WTC11 (cell line): ENCODE results near the gene PAQR4. TPM values are rescaled to one million over a fixed set of nuclear protein-coding genes. Genes with fewer than 3 reads are reported as not detected.

ENCODE experiments used
- ATAC-seq: fragments of 200-7000 bp; cut with Tn5 transposase; 2 replicates; pipeline ENCODE4 v1.10.0; 2021; ENCODE audit warnings: mild to moderate bottlenecking, moderate library complexity
- CTCF ChIA-PET: fragments of 300-600 bp; sonication (Branson Sonifier 250); formaldehyde crosslinking; loops from one replicate; lab custom pipeline; 2021; ENCODE audit warnings: antibody characterized with exemption; lab: Charles Lee
- POLR2A ChIA-PET: fragments of 350-600 bp; sonication (Branson Sonifier 250); formaldehyde crosslinking; loops from one replicate; lab custom pipeline; 2021; ENCODE audit warnings: antibody characterized with exemption; lab: Charles Lee
- DNase-seq: peaks from one replicate; pipeline ENCODE4 v3.0.0; 2021; ENCODE audit warnings: low spot score
- H3K27ac Mint-ChIP-seq: 2 replicates; pipeline ENCODE4 v1.8.0; 2021; ENCODE audit warnings: mixed read lengths
- H3K27me3 Mint-ChIP-seq: 2 replicates; pipeline ENCODE4 v1.8.0; 2021; ENCODE audit warnings: low read depth, mild to moderate bottlenecking, moderate library complexity, mixed read lengths
- H3K36me3 Mint-ChIP-seq: 2 replicates; pipeline ENCODE4 v1.8.0; 2021; ENCODE audit warnings: mixed read lengths
- H3K4me1 Mint-ChIP-seq: 2 replicates; pipeline ENCODE4 v1.8.0; 2022; ENCODE audit warnings: mixed read lengths
- H3K4me3 Mint-ChIP-seq: 2 replicates; pipeline ENCODE4 v1.8.0; 2021; ENCODE audit warnings: mild to moderate bottlenecking, moderate library complexity, mixed read lengths
- H3K9me3 Mint-ChIP-seq: 2 replicates; pipeline ENCODE4 v1.8.0; 2021; ENCODE audit warnings: mixed read lengths
- HMGXB4 ChIP-seq: sonication (generic); formaldehyde crosslinking; IDR thresholded peaks from 2 replicates; pipeline ENCODE4 v1.8.1; 2023; ENCODE audit warnings: mild to moderate bottlenecking, moderate library complexity, missing genetic modification reagents
- JUN ChIP-seq: sonication (generic); formaldehyde crosslinking; IDR thresholded peaks from 2 replicates; pipeline ENCODE4 v1.8.0; 2023; ENCODE audit warnings: mild to moderate bottlenecking, missing genetic modification reagents
- KAT7 ChIP-seq: sonication (generic); formaldehyde crosslinking; IDR thresholded peaks from 2 replicates; pipeline ENCODE4 v1.8.1; 2023; ENCODE audit warnings: missing genetic modification reagents, mild to moderate bottlenecking, borderline replicate concordance
- MYBL2 ChIP-seq: sonication (generic); formaldehyde crosslinking; IDR thresholded peaks from 2 replicates; pipeline ENCODE4 v1.8.1; 2023; ENCODE audit warnings: mild to moderate bottlenecking, moderate library complexity, missing genetic modification reagents
- SOX15 ChIP-seq: fragments of 250-450 bp; sonication (Bioruptor Pico); IDR thresholded peaks from 2 replicates; pipeline ENCODE4 v1.9.0; 2021; ENCODE audit warnings: mild to moderate bottlenecking
- ZNF121 ChIP-seq: sonication (generic); formaldehyde crosslinking; IDR thresholded peaks from 2 replicates; pipeline ENCODE4 v1.8.0; 2023; ENCODE audit warnings: missing genetic modification reagents
- ZNF138 ChIP-seq: sonication (generic); formaldehyde crosslinking; conservative IDR thresholded peaks from 2 replicates; pipeline ENCODE4 v1.8.1; 2022; ENCODE audit warnings: mild to moderate bottlenecking, moderate library complexity, missing genetic modification reagents
- ZNF263 ChIP-seq: sonication (generic); formaldehyde crosslinking; IDR thresholded peaks from 2 replicates; pipeline ENCODE4 v1.8.1; 2022; ENCODE audit warnings: low read depth, mild to moderate bottlenecking, moderate library complexity, missing genetic modification reagents
- total RNA-seq: library from RNA; stranded (reverse); gene quantifications from 3 replicates; pipeline ENCODE4 v1.2.3, GENCODE V29; 2021
- TF ChIP-seq, protein P1 (sequence below): sonication (generic); formaldehyde crosslinking; IDR thresholded peaks from 2 replicates; pipeline ENCODE4 v1.8.0; 2023; ENCODE audit warnings: mild to moderate bottlenecking, missing genetic modification reagents
- TF ChIP-seq, protein P2 (sequence below): sonication (generic); formaldehyde crosslinking; IDR thresholded peaks from 2 replicates; pipeline ENCODE4 v1.8.0; 2022; ENCODE audit warnings: mild to moderate bottlenecking, missing genetic modification reagents

Gene PAQR4
- total RNA-seq, 1 experiment from 2014 or later, result 32.4 TPM

- peaks cover 80% of the 10 kb centered on the region for H3K4me1 Mint-ChIP-seq
- no peak for TF ChIP-seq JUN
- TF ChIP-seq ZNF121, result peak; percentile 70
Observed at GRCh38 chr16:3010510-3010909, 41.4 kb downstream of the PAQR4 start.

DNA sequence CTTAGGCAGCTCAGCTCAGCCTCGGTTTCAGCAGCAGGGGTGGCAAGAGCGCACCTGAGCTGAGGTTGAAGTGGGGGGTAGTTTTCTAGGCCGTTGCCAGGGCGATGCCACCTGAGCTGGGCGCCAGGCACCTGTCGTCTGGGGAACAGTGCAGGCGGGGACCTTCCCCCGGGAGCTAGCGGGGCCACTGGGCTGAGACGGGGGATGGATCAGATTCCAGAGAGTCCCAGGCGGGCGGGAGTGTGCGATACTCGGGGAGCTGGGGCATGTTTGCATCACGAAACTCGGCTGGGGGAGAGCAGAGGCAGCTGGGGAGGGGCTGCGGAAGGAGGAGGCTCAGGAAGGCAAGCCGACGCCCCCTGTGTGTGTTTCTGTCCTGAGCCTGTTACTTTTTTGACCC is 43.1 kb downstream of the PAQR4 start:
- CTCF ChIA-PET, result interaction anchor here (0.6 to 13.4 kb wide), 9 partner anchors 8 to 162 kb away, joined by 3 to 360 read pairs (median 7); partner anchors contain the start of genes CLDN6, HCFC1R1, PAQR4 and THOC6
- DNase-seq (peak; percentile 76), ATAC-seq (0 out of 2 replicates have a peak, but pooled peaks have one; percentile 0)
- Mint-ChIP-seq H3K4me3 (peak overlapping the region; percentile 70), H3K27me3 (peaks cover 3% of the 10 kb centered on the region; the same call in 1 of the 2 replicates), H3K36me3 (peaks cover 21% of the 10 kb centered on the region), H3K9me3 (no peaks in the 10 kb centered on the region), H3K4me1 (peaks cover 78% of the 10 kb centered on the region), H3K27ac (peak overlapping the region; percentile 69)
- TF ChIP-seq SOX15 (CRISPR knock-in tag), result no peak
- TF ChIP-seq ZNF138 (CRISPR knock-in tag), result 0 out of 2 replicates have a peak, but pooled peaks have one; percentile 45
- TF ChIP-seq, protein P1, sequence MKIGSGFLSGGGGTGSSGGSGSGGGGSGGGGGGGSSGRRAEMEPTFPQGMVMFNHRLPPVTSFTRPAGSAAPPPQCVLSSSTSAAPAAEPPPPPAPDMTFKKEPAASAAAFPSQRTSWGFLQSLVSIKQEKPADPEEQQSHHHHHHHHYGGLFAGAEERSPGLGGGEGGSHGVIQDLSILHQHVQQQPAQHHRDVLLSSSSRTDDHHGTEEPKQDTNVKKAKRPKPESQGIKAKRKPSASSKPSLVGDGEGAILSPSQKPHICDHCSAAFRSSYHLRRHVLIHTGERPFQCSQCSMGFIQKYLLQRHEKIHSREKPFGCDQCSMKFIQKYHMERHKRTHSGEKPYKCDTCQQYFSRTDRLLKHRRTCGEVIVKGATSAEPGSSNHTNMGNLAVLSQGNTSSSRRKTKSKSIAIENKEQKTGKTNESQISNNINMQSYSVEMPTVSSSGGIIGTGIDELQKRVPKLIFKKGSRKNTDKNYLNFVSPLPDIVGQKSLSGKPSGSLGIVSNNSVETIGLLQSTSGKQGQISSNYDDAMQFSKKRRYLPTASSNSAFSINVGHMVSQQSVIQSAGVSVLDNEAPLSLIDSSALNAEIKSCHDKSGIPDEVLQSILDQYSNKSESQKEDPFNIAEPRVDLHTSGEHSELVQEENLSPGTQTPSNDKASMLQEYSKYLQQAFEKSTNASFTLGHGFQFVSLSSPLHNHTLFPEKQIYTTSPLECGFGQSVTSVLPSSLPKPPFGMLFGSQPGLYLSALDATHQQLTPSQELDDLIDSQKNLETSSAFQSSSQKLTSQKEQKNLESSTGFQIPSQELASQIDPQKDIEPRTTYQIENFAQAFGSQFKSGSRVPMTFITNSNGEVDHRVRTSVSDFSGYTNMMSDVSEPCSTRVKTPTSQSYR (CRISPR knock-in tag), result peak; percentile 75; the same call in 1 of the 2 replicates
- POLR2A ChIA-PET, result interaction anchor here (0.7 to 13.9 kb wide), 7 partner anchors 8 to 86 kb away, joined by 3 to 502 read pairs (median 6); partner anchors contain the start of genes CLDN6, HCFC1R1, PKMYT1 and THOC6

More at GRCh38 chr16:3010510-3010909, 41.4 kb downstream of the PAQR4 start:
- Mint-ChIP-seq H3K4me3 (peak overlapping the region; percentile 74), H3K27me3 (peaks cover 3% of the 10 kb centered on the region; the same call in 1 of the 2 replicates), H3K9me3 (no peaks in the 10 kb centered on the region), H3K36me3 (peaks cover 7% of the 10 kb centered on the region), H3K27ac (peak overlapping the region; percentile 100)
- ATAC-seq (no peak), DNase-seq (no peak)
- ChIA-PET CTCF (interaction anchor here (1.2 to 13.4 kb wide), 6 partner anchors 9 to 98 kb away, joined by 4 to 360 read pairs (median 6); partner anchors contain the start of genes CLDN6, HCFC1R1, PAQR4 and THOC6), POLR2A (interaction anchor here (0.6 to 13.9 kb wide), 10 partner anchors 11 to 860 kb away, joined by 3 to 502 read pairs (median 4); partner anchors contain the start of genes CLDN6, HCFC1R1, THOC6 and TNFRSF12A)

- Mint-ChIP-seq H3K36me3 (peaks cover 21% of the 10 kb centered on the region), H3K27ac (peak within 1 kb of the TSS; percentile 69)
- TF ChIP-seq HMGXB4 (0 out of 2 replicates have a peak, but pooled peaks have one; percentile 23), KAT7 (CRISPR knock-in tag) (no peak)
- TF ChIP-seq, protein P2, sequence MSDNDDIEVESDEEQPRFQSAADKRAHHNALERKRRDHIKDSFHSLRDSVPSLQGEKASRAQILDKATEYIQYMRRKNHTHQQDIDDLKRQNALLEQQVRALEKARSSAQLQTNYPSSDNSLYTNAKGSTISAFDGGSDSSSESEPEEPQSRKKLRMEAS (CRISPR knock-in tag), result peak; percentile 23; the same call in 1 of the 2 replicates
- TF ChIP-seq, all 79 proteins: peak for 2
- peaks cover 72% of the 10 kb centered on the region for H3K4me1 Mint-ChIP-seq
- DNase-seq (peak; percentile 69), ATAC-seq (peak; percentile 1; the same call in 1 of the 2 replicates)
- H3K9me3 Mint-ChIP-seq, result no peaks in the 10 kb centered on the region
- ChIA-PET POLR2A (interaction anchor here (1.1 to 17.1 kb wide), 6 partner anchors 7 to 85 kb away, joined by 3 to 502 read pairs (median 9); partner anchors contain the start of genes CLDN6, CLDN9, HCFC1R1 and THOC6), CTCF (interaction anchor here (0.9 to 13.4 kb wide), 10 partner anchors 9 to 161 kb away, joined by 3 to 360 read pairs (median 8); partner anchors contain the start of genes CLDN6, HCFC1R1, PAQR4 and THOC6)
- peak within 1 kb of the TSS; percentile 70 for H3K4me3 Mint-ChIP-seq
- H3K27me3 Mint-ChIP-seq, result peaks cover 3% of the 10 kb centered on the region; the same call in 1 of the 2 replicates
Observed at GRCh38 chr16:3012828-3013420, 43.8 kb downstream of the PAQR4 start, which contains the start of gene CLDN9. Gene CLDN9, plus strand, starts transcription at chr16:3012923. Its CDS starts 440 bp downstream, at chr16:3013363.

DNA sequence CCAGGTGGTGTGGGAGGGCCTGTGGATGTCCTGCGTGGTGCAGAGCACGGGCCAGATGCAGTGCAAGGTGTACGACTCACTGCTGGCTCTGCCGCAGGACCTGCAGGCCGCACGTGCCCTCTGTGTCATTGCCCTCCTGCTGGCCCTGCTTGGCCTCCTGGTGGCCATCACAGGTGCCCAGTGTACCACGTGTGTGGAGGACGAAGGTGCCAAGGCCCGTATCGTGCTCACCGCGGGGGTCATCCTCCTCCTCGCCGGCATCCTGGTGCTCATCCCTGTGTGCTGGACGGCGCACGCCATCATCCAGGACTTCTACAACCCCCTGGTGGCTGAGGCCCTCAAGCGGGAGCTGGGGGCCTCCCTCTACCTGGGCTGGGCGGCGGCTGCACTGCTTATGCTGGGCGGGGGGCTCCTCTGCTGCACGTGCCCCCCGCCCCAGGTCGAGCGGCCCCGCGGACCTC is 44.4 kb downstream of the PAQR4 start:
- Mint-ChIP-seq H3K9me3 (no peaks in the 10 kb centered on the region), H3K27ac (no peak overlapping the region), H3K4me1 (peaks cover 71% of the 10 kb centered on the region), H3K36me3 (peaks cover 21% of the 10 kb centered on the region), H3K27me3 (peaks cover 3% of the 10 kb centered on the region; the same call in 1 of the 2 replicates), H3K4me3 (peak overlapping the region; percentile 70)
- ATAC-seq (no peak), DNase-seq (no peak)
- TF ChIP-seq MYBL2 (no peak), ZNF263 (CRISPR knock-in tag) (peak; percentile 48; the same call in 1 of the 2 replicates)
- ChIA-PET CTCF (interaction anchor here (0.7 to 3.0 kb wide), 10 partner anchors 8 to 116 kb away, joined by 3 to 35 read pairs (median 5); partner anchors contain the start of genes HCFC1R1, PAQR4 and THOC6), POLR2A (interaction anchor here (1.2 to 17.1 kb wide), 4 partner anchors 7 to 14 kb away, joined by 5 to 502 read pairs (median 256); partner anchors contain the start of genes CLDN6, CLDN9, HCFC1R1 and THOC6)
